Measurements from ENCODE around the gene SLC39A11. TPM values are rescaled to one million over a fixed set of nuclear protein-coding genes. Genes with fewer than 3 reads are reported as not detected.

SLC39A11 gene
- total and polyA plus RNA-seq, 2 of the 13 experiments (the other 11 are each of a cell fraction or from before 2014, with no cell fraction given): 17.2 to 31.5 TPM

- no peak for TF ChIP-seq E2F1 (CRISPR knock-in tag; IDR thresholded peaks at IDR 0.05)
- TF ChIP-seq MYPOP (CRISPR knock-in tag; IDR thresholded peaks at IDR 0.05): peak; percentile 79; the same call in 1 of the 2 replicates
- TF ChIP-seq ZXDC (CRISPR knock-in tag; IDR thresholded peaks at IDR 0.05): no peak
- TF ChIP-seq HDAC1 (CRISPR knock-in tag; IDR thresholded peaks at IDR 0.05): peak; percentile 66; the same call in 1 of the 2 replicates
- peak; percentile 75; the same call in 1 of the 2 replicates for TF ChIP-seq BCL6 (CRISPR knock-in tag; IDR thresholded peaks at IDR 0.05)
- peak; percentile 81 for TF ChIP-seq MYC (CRISPR knock-in tag; IDR thresholded peaks at IDR 0.05; ENCODE audit: borderline replicate concordance)
- TF ChIP-seq ISX (CRISPR knock-in tag; conservative IDR thresholded peaks at IDR 0.05): no peak
- TF ChIP-seq NFATC3 (CRISPR knock-in tag; IDR thresholded peaks at IDR 0.05): no peak
- TF ChIP-seq NCOR1 (IDR thresholded peaks at IDR 0.05; ENCODE audit: borderline replicate concordance, low read length): peak; percentile 10; the same call in 1 of the 2 replicates
- TF ChIP-seq NFE2 (CRISPR knock-in tag; IDR thresholded peaks at IDR 0.05): 0 out of 2 replicates have a peak, but pooled peaks have one; percentile 3
- peak; percentile 50; the same call in 1 of the 2 replicates for TF ChIP-seq SMAD9 (CRISPR knock-in tag; IDR thresholded peaks at IDR 0.05)
- TF ChIP-seq SALL2 (CRISPR knock-in tag; IDR thresholded peaks at IDR 0.05): peak; percentile 23
- 0 out of 2 replicates have a peak, but pooled peaks have one; percentile 46 for TF ChIP-seq KLF13 (CRISPR knock-in tag; IDR thresholded peaks at IDR 0.05)
- peak; percentile 39; the same call in 1 of the 2 replicates for TF ChIP-seq SPEN (CRISPR knock-in tag; IDR thresholded peaks at IDR 0.05; ENCODE audit: low read depth)
- TF ChIP-seq ZKSCAN8 (CRISPR knock-in tag; IDR thresholded peaks at IDR 0.05; ENCODE audit: borderline replicate concordance): no peak
- TF ChIP-seq MTF2 (CRISPR knock-in tag; IDR thresholded peaks at IDR 0.05; ENCODE audit: borderline replicate concordance): no peak
- no peak for TF ChIP-seq ZNF224 (CRISPR knock-in tag; IDR thresholded peaks at IDR 0.05)
- TF ChIP-seq HMG20A (CRISPR knock-in tag; IDR thresholded peaks at IDR 0.05; ENCODE audit: borderline replicate concordance): peak; percentile 85; the same call in 1 of the 2 replicates
- peak; percentile 87 for TF ChIP-seq MAX (IDR thresholded peaks at IDR 0.05)
- TF ChIP-seq KLF15 (CRISPR knock-in tag; IDR thresholded peaks at IDR 0.05; ENCODE audit: borderline replicate concordance): no peak
- no peak for TF ChIP-seq TSC22D2 (CRISPR knock-in tag; IDR thresholded peaks at IDR 0.05; ENCODE audit: borderline replicate concordance)
- no peak for TF ChIP-seq STAT6 (CRISPR knock-in tag; IDR thresholded peaks at IDR 0.05; ENCODE audit: borderline replicate concordance)
Observed at GRCh38 chr17:72661116-72661944, 431.2 kb downstream of the SLC39A11 start (continued).

Data from HepG2 (cell line).